ENCODE measurements around the gene AADAT.

The AADAT gene

DNA sequence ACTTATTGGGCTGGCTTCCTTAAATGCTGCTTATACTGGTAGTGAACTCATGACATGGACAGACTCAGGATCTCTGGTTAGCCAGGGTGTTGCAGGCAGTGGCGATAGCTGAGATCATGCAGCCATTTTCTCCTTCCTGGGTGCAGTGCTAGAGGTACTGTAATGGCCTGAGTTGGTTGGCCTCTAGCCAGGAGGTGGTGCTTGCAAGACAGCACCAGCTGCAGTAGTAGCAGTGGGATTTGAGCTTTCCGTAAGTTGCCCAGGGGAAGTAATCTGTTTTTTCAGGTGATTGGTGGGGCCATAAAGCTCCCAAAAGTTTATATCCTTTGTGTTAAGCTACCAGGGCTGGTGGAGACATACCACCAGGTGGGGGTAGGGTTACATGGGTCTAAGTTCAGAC lies 45.1 kb upstream of the AADAT start:
- Histone ChIP-seq H3K36me3 (replicated peaks; ENCODE audit: low read depth, low read length) (no peaks in the 10 kb centered on the region), H3K4me1 (ENCODE audit: low read length) (no peaks in the 10 kb centered on the region)
- no peak for TF ChIP-seq EZH2phosphoT487 (IDR thresholded peaks at IDR 0.05; ENCODE audit: low read depth)
- TF ChIP-seq CTCF (IDR thresholded peaks at IDR 0.05; ENCODE audit: low read depth, low read length), result no peak

GRCh38 chr4:170128219-170128804 lies 38.6 kb upstream of the AADAT start:
- H3K36me3 ChIP-seq (replicated peaks; ENCODE audit: low read depth, low read length), result no peaks in the 10 kb centered on the region
- no peak overlapping the region for H3K27ac ChIP-seq (ENCODE audit: low read length)
- H3K79me2 ChIP-seq (ENCODE audit: low read length), result no peaks in the 10 kb centered on the region
- H3K9me3 ChIP-seq (ENCODE audit: insufficient read depth, low read length), result peaks cover 8% of the 10 kb centered on the region; the same call in 1 of the 2 replicates
- no peaks in the 10 kb centered on the region for H3K27me3 ChIP-seq (ENCODE audit: low read depth, low read length)
- no peak overlapping the region for H2AFZ ChIP-seq (ENCODE audit: low read depth, low read length)
- H3K4me1 ChIP-seq (ENCODE audit: low read length), result no peaks in the 10 kb centered on the region
- no peak overlapping the region for H3K4me3 ChIP-seq (ENCODE audit: low read length)
- no peaks in the 10 kb centered on the region for H4K20me1 ChIP-seq (ENCODE audit: insufficient read depth, low read length)
- TF ChIP-seq EZH2phosphoT487 (IDR thresholded peaks at IDR 0.05; ENCODE audit: low read depth) (no peak), CTCF (IDR thresholded peaks at IDR 0.05; ENCODE audit: low read depth, low read length) (no peak)
- no peak overlapping the region for H3K9ac ChIP-seq (ENCODE audit: low read length)
- H3K4me2 ChIP-seq (ENCODE audit: low read length), result no peak overlapping the region

More for the DNA sequence above, 45.1 kb upstream of the AADAT start:
- no peak overlapping the region for H3K9ac ChIP-seq (ENCODE audit: low read length)
- H3K9me3 ChIP-seq (ENCODE audit: insufficient read depth, low read length), result peaks cover 12% of the 10 kb centered on the region; the same call in 1 of the 2 replicates
- no peak overlapping the region for H2AFZ ChIP-seq (ENCODE audit: low read depth, low read length)
- H3K79me2 ChIP-seq (ENCODE audit: low read length), result no peaks in the 10 kb centered on the region
- no peak overlapping the region for H3K4me2 ChIP-seq (ENCODE audit: low read length)
- H4K20me1 ChIP-seq (ENCODE audit: insufficient read depth, low read length), result no peaks in the 10 kb centered on the region
- H3K4me3 ChIP-seq (ENCODE audit: low read length), result no peak overlapping the region
- no peak overlapping the region for H3K27ac ChIP-seq (ENCODE audit: low read length)
- H3K27me3 ChIP-seq (ENCODE audit: low read depth, low read length), result no peaks in the 10 kb centered on the region

GRCh38 chr4:170127758-170128157 lies 38.0 kb upstream of the AADAT start:
- Histone ChIP-seq H3K27ac (ENCODE audit: low read length) (no peak overlapping the region), H3K27me3 (ENCODE audit: low read depth, low read length) (no peaks in the 10 kb centered on the region), H4K20me1 (ENCODE audit: insufficient read depth, low read length) (no peaks in the 10 kb centered on the region), H2AFZ (ENCODE audit: low read depth, low read length) (no peak overlapping the region), H3K79me2 (ENCODE audit: low read length) (no peaks in the 10 kb centered on the region), H3K36me3 (replicated peaks; ENCODE audit: low read depth, low read length) (no peaks in the 10 kb centered on the region), H3K4me3 (ENCODE audit: low read length) (no peak overlapping the region), H3K9me3 (ENCODE audit: insufficient read depth, low read length) (peaks cover 2% of the 10 kb centered on the region; the same call in 1 of the 2 replicates), H3K4me2 (ENCODE audit: low read length) (no peak overlapping the region), H3K9ac (ENCODE audit: low read length) (no peak overlapping the region), H3K4me1 (ENCODE audit: low read length) (no peaks in the 10 kb centered on the region)
- TF ChIP-seq CTCF (IDR thresholded peaks at IDR 0.05; ENCODE audit: low read depth, low read length), result no peak
- no peak for TF ChIP-seq EZH2phosphoT487 (IDR thresholded peaks at IDR 0.05; ENCODE audit: low read depth)

GRCh38 chr4:170124406-170124805 lies 34.6 kb upstream of the AADAT start:
- H3K27ac ChIP-seq (ENCODE audit: low read length), result no peak overlapping the region
- H3K4me2 ChIP-seq (ENCODE audit: low read length), result no peak overlapping the region
- no peaks in the 10 kb centered on the region for H3K4me1 ChIP-seq (ENCODE audit: low read length)
- TF ChIP-seq CTCF (IDR thresholded peaks at IDR 0.05; ENCODE audit: low read depth, low read length) (no peak), EZH2phosphoT487 (IDR thresholded peaks at IDR 0.05; ENCODE audit: low read depth) (no peak)
- H4K20me1 ChIP-seq (ENCODE audit: insufficient read depth, low read length), result no peaks in the 10 kb centered on the region
- no peak overlapping the region for H3K4me3 ChIP-seq (ENCODE audit: low read length)
- H2AFZ ChIP-seq (ENCODE audit: low read depth, low read length), result no peak overlapping the region
- no peaks in the 10 kb centered on the region for H3K36me3 ChIP-seq (replicated peaks; ENCODE audit: low read depth, low read length)
- H3K27me3 ChIP-seq (ENCODE audit: low read depth, low read length), result no peaks in the 10 kb centered on the region
- H3K79me2 ChIP-seq (ENCODE audit: low read length), result no peaks in the 10 kb centered on the region
- no peak overlapping the region for H3K9ac ChIP-seq (ENCODE audit: low read length)
- H3K9me3 ChIP-seq (ENCODE audit: insufficient read depth, low read length), result no peaks in the 10 kb centered on the region
